ENCODE measurements around the gene RECQL5. TPM values are rescaled to one million over a fixed set of nuclear protein-coding genes. Genes with fewer than 3 reads are reported as not detected.

RECQL5 gene
- total and polyA plus RNA-seq, 2 of the 8 experiments (the other 6 are each of a cell fraction or from before 2014, with no cell fraction given), result 15.1 to 41.1 TPM

GRCh38 chr17:75652341-75652740 is 14.6 kb downstream of the RECQL5 start (continued):
- no peak for TF ChIP-seq CBX8 (IDR thresholded peaks at IDR 0.05; ENCODE audit: borderline replicate concordance, low read depth, low read length)
- TF ChIP-seq RFX5 (IDR thresholded peaks at IDR 0.05; ENCODE audit: borderline replicate concordance, low read depth, low read length), result no peak
- no peak for TF ChIP-seq GTF2F1 (IDR thresholded peaks at IDR 0.05; ENCODE audit: borderline replicate concordance, low read depth, low read length)
- no peak for TF ChIP-seq SRF (IDR thresholded peaks at IDR 0.05; ENCODE audit: low read depth, low read length)
- TF ChIP-seq, protein P1, sequence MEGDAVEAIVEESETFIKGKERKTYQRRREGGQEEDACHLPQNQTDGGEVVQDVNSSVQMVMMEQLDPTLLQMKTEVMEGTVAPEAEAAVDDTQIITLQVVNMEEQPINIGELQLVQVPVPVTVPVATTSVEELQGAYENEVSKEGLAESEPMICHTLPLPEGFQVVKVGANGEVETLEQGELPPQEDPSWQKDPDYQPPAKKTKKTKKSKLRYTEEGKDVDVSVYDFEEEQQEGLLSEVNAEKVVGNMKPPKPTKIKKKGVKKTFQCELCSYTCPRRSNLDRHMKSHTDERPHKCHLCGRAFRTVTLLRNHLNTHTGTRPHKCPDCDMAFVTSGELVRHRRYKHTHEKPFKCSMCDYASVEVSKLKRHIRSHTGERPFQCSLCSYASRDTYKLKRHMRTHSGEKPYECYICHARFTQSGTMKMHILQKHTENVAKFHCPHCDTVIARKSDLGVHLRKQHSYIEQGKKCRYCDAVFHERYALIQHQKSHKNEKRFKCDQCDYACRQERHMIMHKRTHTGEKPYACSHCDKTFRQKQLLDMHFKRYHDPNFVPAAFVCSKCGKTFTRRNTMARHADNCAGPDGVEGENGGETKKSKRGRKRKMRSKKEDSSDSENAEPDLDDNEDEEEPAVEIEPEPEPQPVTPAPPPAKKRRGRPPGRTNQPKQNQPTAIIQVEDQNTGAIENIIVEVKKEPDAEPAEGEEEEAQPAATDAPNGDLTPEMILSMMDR (IDR thresholded peaks at IDR 0.05; ENCODE audit: control extremely low read depth in 1 of 3, insufficient read depth in 1 of 3, low read depth in 1 of 3, low read length in 3 of 3), result no peak
- no peak for TF ChIP-seq ATF3 (IDR thresholded peaks at IDR 0.05; ENCODE audit: insufficient read depth, low read depth, low read length)

Data from H1 (cell line).